ENCODE measurements around the gene CPLX1.

The CPLX1 gene

GRCh38 chr4:831483-831805 lies 5.5 kb upstream of the CPLX1 start:
- no peak for DNase-seq

- no peak for DNase-seq
Measured at GRCh38 chr4:830601-831482, 4.9 kb upstream of the CPLX1 start.

DNA sequence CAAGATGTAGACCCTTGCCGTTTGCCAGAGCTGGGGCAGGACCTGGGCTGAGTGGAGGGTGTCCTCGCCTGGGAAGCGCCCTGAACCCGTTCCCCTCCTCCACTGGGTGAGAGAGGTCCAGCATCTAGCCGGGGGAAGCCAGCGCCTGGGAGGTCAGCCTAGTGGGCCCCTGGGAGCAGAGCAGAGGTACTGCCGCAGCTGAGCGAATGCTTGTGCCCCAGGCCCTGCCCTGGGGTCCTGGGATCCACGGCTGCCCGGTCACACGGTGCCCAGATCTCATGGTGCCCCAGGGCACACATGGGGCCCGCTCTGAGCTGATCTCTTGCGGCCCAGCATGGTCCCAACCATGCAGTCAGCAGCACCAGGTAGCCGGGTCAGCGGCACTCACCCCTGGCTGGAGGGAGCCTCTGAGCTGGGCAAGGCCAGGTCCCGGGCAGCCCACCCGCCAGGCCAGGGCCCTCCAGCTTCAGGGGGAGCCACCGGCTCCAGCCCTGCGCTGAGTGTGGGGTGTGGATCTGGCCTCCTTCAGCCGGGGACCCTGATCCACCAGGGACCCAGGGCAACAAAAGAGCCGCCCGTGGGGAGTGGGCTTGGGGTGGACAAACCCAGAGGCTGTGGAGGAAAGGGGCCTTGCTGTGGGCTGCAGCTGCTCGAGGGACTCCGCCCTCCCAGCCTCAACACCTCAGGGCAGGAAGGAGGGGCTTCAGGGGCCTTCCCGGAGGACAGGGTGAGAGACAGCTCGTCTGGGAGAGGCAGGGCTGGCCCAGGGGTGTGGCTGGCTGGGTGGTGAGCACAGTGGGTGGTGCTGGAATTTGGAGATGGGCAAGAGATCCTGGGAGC lies 4.1 kb upstream of the CPLX1 start:
- no peak for DNase-seq

GRCh38 chr4:829291-829690 lies 3.4 kb upstream of the CPLX1 start:
- DNase-seq, result no peak

- DNase-seq, result no peak
Measured at GRCh38 chr4:828641-829271, 2.8 kb upstream of the CPLX1 start.

DNA sequence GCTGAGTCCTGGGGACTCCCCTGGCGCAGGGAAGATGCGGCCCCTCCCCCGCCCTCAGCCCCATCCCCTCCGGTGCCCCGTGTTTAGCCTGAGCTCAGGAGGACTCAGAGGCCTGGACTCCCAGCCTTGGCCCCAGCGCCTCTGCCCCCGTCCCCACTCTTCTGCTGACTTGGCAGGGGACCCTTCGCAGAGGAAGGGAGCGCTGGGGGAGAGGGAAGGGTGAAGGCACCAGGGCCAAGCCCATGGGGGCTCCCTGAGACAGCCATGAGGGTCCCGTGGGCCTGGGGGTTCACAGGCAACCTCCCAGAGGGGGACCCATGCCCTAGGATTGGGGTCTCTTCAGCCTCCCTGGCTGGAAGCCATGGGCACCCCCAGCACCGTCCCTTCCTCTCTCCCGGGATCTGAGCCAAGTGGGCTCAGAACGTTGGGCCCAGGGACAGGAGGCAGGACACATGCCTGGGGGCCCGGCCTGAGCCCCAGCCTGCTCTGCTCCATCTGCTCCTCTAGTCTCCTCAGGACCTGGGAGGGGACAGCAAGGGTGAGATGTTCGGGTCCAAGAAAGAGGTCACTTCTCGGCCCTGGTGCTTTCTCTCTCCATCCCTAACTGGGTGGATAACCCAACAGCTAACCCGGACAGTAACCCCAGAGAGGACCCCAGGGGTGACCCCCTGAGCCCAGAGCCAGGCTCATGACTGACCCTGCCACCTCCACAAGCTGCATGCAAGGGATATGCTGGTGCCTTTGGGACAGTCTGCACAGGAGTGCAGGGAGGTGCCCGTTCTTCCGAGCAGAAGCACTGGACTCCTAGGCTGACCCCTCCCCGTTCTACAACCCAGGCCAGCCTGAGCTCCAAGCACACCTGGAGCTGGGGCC lies 1.5 kb upstream of the CPLX1 start:
- DNase-seq, result no peak

DNA sequence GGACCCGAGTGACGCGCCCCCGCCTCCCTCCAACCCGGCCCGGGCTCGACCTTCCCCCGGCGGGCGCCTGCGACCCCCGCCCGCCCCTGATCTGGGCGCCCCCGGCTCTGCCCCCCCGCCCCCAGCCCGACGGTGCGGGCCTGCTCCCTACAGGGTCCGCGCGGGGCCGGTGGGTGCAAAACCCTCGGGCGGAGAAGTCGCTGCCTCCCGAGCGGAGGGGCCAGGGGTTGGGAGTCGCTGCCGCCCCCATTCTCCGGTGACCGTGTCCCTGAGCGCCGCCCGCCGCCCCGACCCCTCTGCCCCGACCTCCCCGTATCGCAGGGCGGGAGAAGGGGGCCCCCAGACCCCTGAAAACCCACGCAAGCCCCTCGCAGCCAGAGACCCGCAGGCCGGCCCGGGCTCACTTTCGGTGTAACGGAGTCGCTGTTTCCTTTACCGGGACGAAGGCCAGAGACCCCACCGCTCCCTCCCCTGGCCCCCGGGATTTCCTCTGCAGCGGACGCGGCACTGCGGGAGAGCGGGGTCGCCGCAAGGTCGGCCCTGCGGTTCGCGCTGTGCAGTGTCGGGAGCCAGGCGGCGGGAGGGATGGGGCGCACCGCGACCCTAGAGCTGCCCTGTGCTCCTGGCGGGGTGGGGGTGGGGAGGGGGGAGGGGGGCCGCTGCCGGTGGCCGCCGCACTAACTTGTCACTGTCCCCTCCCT lies 729 bp upstream of the CPLX1 start:
- no peak for DNase-seq

DNA sequence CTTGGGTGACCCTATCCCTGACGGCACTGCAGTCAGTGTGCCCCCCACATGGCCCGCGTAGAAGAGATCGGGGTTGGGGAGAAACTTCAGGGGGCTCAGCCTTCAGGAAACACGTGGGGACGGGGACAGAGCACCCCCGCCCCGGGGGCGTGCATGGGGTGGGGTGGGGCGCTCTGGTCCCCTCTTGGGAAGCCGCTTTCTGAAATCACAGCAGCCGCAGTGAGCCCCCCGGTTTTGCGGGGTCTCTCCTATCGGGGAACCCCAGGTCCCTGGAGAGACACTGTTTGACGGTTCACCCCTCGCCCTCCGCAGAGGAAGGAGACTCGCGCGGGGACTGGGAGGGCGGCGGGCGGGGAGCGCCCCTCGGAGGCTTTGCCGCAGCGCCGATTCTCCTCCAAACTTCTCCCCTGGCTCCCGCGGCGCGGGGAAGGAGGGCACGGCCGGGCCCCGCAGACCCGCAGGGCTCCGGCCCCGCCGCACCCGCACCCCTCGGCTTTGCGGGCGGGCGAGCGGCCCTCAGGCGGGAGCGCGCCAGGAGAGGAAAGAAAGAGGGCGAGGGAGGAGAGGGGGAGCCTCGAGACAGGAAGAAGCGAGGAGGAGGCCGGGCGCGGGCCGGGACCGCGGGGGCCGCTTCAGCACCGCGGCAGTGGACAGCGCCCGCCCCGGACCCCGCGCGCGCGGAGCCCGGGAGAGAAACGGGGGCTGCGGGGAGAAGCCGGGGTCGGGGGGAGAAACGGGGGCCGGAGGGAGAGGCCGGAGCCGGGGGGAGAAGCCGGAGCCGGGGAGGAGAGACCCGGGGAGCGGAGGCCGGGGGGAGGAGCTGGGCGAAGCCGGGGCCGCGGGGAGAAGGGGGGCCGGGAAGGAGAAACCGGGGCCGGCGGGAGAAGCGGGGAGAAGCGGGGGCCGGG lies 612 bp downstream of the CPLX1 start:
- no peak for DNase-seq

- no peak for DNase-seq
Measured at GRCh38 chr4:824461-825062, 1.4 kb downstream of the CPLX1 start.

DNA sequence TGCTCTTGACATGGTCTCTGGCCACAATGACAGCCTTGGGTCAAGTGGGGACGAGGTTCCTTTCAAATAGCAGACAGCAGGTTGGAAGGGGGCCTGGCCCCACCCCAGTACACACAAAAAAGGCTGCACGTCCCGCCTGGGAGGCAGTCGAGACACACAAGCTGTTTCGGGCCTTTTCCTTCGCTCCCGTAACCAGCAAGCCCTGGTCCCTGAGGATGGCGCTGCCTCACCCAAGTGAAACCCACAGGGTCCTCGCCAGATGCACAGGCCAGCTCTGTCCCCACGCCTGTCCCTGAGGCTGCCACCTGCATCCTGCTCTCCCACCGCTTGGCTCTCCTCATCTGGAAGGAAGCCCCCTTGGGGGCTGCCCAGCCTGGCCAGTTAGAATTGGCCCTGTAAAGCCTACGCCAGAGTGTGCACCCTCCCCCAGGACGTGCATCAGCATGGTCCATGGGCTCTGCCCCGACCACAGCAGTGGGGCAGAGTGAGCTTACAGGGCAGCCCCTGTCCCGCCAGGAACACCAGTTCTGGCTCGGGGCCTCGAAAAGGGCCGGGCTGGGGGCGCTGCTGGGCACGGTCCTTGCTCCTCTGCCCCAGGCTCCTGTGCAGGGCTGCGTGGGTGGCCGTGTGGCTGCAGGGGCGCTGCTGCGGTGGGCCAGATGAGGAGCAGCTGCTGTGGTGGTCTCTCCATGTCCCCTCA lies 2.0 kb downstream of the CPLX1 start:
- DNase-seq, result no peak

- no peak for DNase-seq
Measured at GRCh38 chr4:823176-823760, 2.7 kb downstream of the CPLX1 start.

DNA sequence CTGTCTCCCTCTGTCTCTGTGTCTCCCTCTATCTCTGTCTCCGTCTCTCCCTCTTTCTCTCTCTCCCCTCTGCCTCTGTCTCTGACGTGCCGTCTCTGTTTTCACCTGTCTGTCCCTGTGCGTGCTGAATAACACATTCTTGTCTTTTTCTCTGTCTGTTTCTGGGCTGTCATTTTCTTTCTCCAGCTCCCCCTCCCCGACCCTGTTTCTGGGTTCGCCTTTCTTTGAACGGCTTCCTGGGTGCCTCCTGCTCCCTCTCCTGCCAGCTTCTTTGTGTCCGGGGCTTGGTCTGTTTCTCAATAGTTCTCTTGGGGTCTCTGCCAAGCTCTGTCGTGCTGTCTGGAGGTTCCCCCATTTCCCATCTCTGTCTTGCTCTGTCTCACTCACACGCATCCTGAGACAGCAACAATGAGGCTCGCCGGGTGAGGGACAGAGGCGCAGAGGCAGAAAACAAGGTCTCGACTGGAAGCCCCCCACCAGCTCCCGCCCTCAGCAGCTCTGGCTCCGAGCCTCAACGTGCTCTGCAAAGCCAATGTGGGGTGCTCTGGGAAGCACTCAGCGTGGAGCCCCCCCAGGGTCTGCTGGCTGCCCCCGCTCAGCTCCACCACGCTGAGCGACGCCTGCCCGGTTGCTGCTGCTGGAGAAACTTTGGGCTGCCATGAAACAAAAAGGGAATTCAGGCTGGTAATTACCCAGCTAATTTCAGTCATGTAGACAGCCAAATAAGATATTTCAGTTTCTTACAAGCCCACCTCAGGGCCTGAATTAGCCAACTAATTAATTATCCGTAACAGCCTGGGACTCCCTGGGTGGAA lies 3.4 kb downstream of the CPLX1 start:
- no peak for DNase-seq

DNA sequence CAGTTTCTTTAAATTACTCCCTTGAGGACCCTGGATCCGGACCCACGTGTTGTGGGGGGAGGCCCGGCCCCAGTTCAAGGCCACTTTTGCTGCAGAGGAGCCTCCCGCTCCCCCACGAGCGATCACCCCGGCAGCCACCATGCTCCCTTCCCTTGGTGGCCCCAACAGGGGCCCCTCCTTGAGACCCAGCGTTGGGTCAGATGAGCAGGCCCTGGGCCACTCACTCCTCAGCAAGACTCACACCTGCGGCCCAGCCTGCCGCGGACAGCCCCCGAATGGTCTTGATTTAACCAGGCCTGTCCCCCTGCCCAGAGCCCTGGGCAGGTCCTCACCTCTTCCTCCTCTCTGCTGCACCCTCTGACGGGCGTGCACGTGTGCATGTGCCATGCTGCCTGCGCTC lies 4.3 kb downstream of the CPLX1 start:
- no peak for DNase-seq

DNA sequence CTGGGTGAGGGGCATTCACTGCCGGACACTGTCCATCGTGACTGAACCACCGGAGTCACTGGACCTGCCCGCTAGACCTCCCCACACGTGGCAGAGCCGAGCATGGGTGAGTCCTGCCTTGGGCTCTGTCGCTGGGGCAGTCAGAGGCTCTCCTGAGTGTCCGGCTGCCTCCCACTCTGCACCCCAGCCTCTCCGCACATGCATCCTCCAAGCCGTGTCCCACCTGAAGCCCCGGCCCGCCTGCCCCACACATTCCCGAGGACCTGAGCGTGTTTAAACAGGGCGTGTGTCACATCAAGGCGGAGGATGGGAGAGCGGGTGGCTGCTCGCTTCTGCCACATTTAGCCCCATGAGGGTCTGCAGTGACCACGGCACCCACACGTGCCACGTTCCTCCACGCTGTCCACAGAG lies 4.7 kb downstream of the CPLX1 start:
- no peak for DNase-seq

DNA sequence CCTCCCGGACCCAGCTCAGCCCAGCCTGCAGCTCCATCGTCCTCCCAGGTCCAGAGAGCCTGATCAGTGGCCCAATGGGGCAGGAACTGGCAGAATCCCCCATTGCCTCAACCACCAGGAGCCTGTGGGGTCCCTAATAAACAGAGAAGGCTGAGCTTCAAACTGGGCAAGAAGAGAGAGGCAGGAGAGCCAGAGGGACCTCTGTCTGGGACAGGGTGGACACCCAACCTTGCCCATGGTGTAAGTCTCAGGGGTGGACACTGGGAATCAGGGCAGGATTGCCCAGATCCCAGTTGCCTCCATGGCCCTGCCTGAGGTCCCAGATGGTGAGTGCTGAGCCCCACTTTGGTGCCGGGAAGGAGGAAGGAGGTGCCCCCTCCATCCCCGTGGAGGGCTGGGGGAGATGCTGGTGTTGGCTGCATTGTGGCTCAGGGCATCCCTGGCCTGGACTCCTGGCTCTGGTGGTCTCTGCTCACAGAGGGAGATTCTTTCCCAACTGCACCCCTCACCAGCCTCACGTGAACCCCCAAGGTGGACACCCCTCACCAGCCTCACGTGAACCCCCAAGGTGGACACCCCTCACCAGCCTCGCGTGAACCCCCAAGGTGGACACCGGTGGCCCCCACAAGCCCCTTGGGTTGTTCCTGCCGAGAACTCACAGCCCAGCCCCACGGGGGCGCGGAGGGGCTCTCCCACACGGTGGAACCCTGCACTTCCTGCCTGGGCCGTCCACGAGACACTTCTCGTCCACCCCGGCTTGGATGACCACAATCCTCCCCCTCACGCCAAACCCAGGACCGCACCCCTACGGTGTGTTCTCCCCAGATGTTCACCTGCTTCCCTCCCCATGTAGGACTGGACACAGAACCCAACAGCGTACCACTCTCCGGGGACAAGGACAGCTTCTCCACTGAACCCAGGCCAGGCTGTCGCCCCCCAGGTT lies 5.4 kb downstream of the CPLX1 start:
- DNase-seq, result no peak

- no peak for DNase-seq
Measured at GRCh38 chr4:819401-820229, 6.3 kb downstream of the CPLX1 start.
